Measurements from ENCODE around the gene TMEM88. TPM values are rescaled to one million over a fixed set of nuclear protein-coding genes. Genes with fewer than 3 reads are reported as not detected.

Gene TMEM88
- total and polyA plus RNA-seq, 2 of the 8 experiments (the other 6 are each of a cell fraction or from before 2014, with no cell fraction given): 0.69 to 8.8 TPM

GRCh38 chr17:7817643-7817964 is 37.3 kb upstream of the TMEM88 start:
- FAIRE-seq: no peak
- TF ChIP-seq EP300 (IDR thresholded peaks at IDR 0.05; ENCODE audit: borderline replicate concordance in 1 of 2, low read depth in 2 of 2, low read length in 2 of 2): no peak
- no peak for TF ChIP-seq JUND (IDR thresholded peaks at IDR 0.05; ENCODE audit: low read length)
- TF ChIP-seq HDAC2 (IDR thresholded peaks at IDR 0.05; ENCODE audit: borderline replicate concordance in 1 of 2, low read depth in 2 of 2, low read length in 2 of 2): no peak
- no peak for TF ChIP-seq POLR2AphosphoS5 (IDR thresholded peaks at IDR 0.05; ENCODE audit: low read depth, low read length)
- TF ChIP-seq POLR2A (IDR thresholded peaks at IDR 0.05; ENCODE audit: control extremely low read depth in 1 of 2, low read depth in 2 of 2, low read length in 2 of 2): no peak
- no peak for TF ChIP-seq CHD1 (IDR thresholded peaks at IDR 0.05; ENCODE audit: low read depth, low read length)
- no peak for TF ChIP-seq CTCF (IDR thresholded peaks at IDR 0.05; ENCODE audit: control extremely low read depth in 1 of 3, insufficient read depth in 1 of 3, low read depth in 1 of 3, low read length in 3 of 3)
- no peak for TF ChIP-seq BCL11A (IDR thresholded peaks at IDR 0.05; ENCODE audit: low read depth in 2 of 2, low read length in 2 of 2)
- no peak for TF ChIP-seq TCF12 (IDR thresholded peaks at IDR 0.05; ENCODE audit: low read depth, low read length)

More at GRCh38 chr17:7817643-7817964, 37.3 kb upstream of the TMEM88 start:
- Histone ChIP-seq H3K23me2 (ENCODE audit: low read depth, low read length) (no peaks in the 10 kb centered on the region), H3K27ac (ENCODE audit: low read depth, low read length) (no peak overlapping the region), H3K27me3 (replicated peaks in 1 of 4; ENCODE audit: control insufficient read depth in 3 of 4, extremely low read depth in 1 of 4, insufficient read depth in 3 of 4, low read length in 3 of 4) (no peaks in the 10 kb centered on the region; a peak in 1 of 7 replicates), H2BK20ac (ENCODE audit: low read length) (no peak overlapping the region), H3K14ac (ENCODE audit: insufficient read length) (no peak overlapping the region), H2BK5ac (ENCODE audit: low read depth, low read length) (no peak overlapping the region), H2AK5ac (ENCODE audit: low read depth, low read length) (no peak overlapping the region), H3K9me3 (ENCODE audit: insufficient read depth in 2 of 2, low read depth in 1 of 2, low read length in 1 of 2) (no peaks in the 10 kb centered on the region), H2BK12ac (ENCODE audit: low read depth, low read length) (no peak overlapping the region), H3K36me3 (ENCODE audit: control insufficient read depth in 2 of 4, insufficient read depth in 4 of 4, low read length in 3 of 4) (no peaks in the 10 kb centered on the region), H4K8ac (ENCODE audit: extremely low read depth, insufficient read depth, low read length) (no peak overlapping the region), H4K20me1 (replicated peaks in 1 of 2; ENCODE audit: control insufficient read depth in 1 of 2, insufficient read depth in 2 of 2, low read length in 2 of 2) (no peaks in the 10 kb centered on the region), H3K9ac (replicated peaks in 1 of 4; ENCODE audit: extremely low read depth in 1 of 4, low read depth in 3 of 4, low read length in 3 of 4) (no peak overlapping the region), H3K56ac (replicated peaks; ENCODE audit: insufficient read length, low read depth, low read length) (no peak overlapping the region), H3K79me2 (ENCODE audit: control insufficient read depth in 1 of 2, insufficient read depth in 2 of 2, low read length in 2 of 2) (no peaks in the 10 kb centered on the region), H4K91ac (replicated peaks; ENCODE audit: insufficient read length, low read length) (no peak overlapping the region), H3K79me1 (ENCODE audit: low read depth, low read length) (no peaks in the 10 kb centered on the region), H3K4me3 (ENCODE audit: extremely low read depth in 1 of 4, insufficient read depth in 2 of 4, low read depth in 3 of 4, low read length in 4 of 4) (no peak overlapping the region), H3K4me2 (ENCODE audit: insufficient read depth in 1 of 2, low read depth in 2 of 2, low read length in 2 of 2) (no peak overlapping the region), H3K23ac (ENCODE audit: insufficient read length) (no peak overlapping the region), H3K4me1 (replicated peaks in 1 of 4; ENCODE audit: control insufficient read depth in 3 of 4, insufficient read depth in 4 of 4, low read length in 3 of 4) (no peaks in the 10 kb centered on the region; a peak in 1 of 7 replicates), H4K5ac (ENCODE audit: insufficient read length, low read depth, low read length) (no peak overlapping the region), H3K18ac (ENCODE audit: extremely low read depth, low read length) (no peak overlapping the region), H2BK120ac (replicated peaks; ENCODE audit: low read depth, low read length) (no peak overlapping the region), H3K4ac (replicated peaks; ENCODE audit: insufficient read length, low read depth, low read length) (no peak overlapping the region), H2AFZ (ENCODE audit: low read length) (no peak overlapping the region), H2BK15ac (ENCODE audit: low read length) (no peak overlapping the region)
- POLR2A ChIA-PET (ENCODE audit: partially characterized antibody): no interaction called here
- no peak for DNase-seq (ENCODE audit: low read depth in 1 of 2, low spot score in 2 of 2)
- CTCF ChIA-PET (ENCODE audit: partially characterized antibody): interaction anchor here (1.1 to 2.2 kb wide), 7 partner anchors 8 to 172 kb away, joined by 3 to 9 read pairs (median 5); no protein-coding TSS in a partner anchor
- WGBS, 2 experiments (ENCODE audit: extremely low coverage in 1 of 2, insufficient coverage in 1 of 2, insufficient read length in 1 of 2, insufficient replicate concordance in 2 of 2, low coverage in 1 of 2, low lambda C conversion rate in 2 of 2, missing lambda C conversion rate in 1 of 2): 85% methylated on average over 9 of the region's 9 CpGs; no CpG with 5 or more reads in 1 of the 2 experiments
